Lung microvascular endothelial cell (primary cell): ENCODE measurements around the gene SPSB3. TPM values are rescaled to one million over a fixed set of nuclear protein-coding genes. Genes with fewer than 3 reads are reported as not detected.
"Not testable (repeated sequence)": the region's sequence is repeated elsewhere in the genome, so short reads cannot be mapped to it uniquely, and the experiment has no call there.

Source experiments
- DNase-seq, 2 donors: peaks; one replicate each; pipeline versions ENCODE4 v3.0.0 to v3.0.0-alpha.2; 2010; ENCODE audit warnings: low read depth in 2 of 2
- total RNA-seq: library from RNA; depleted of rRNA; stranded (reverse); fragments of >200 nt; gene quantifications from 2 replicates; pipeline ENCODE4 v1.2.1, GENCODE V29; 2014

SPSB3 gene
- total RNA-seq, 1 donor from 2014 or later, result 49.8 TPM

GRCh38 chr16:1743376-1744337 is 38.7 kb downstream of the SPSB3 start:
- DNase-seq, result no peak

- DNase-seq, result no peak
These were observed 40.7 kb downstream of the SPSB3 start for GRCh38 chr16:1741553-1742165.

GRCh38 chr16:1740781-1741490 is 41.4 kb downstream of the SPSB3 start:
- DNase-seq, result no peak

- DNase-seq, result no peak
These were observed 42.1 kb downstream of the SPSB3 start for GRCh38 chr16:1740234-1740633.

- no peak for DNase-seq
These were observed 47.6 kb downstream of the SPSB3 start for GRCh38 chr16:1734816-1735215.

GRCh38 chr16:1734123-1734522 is 48.2 kb downstream of the SPSB3 start:
- no peak for DNase-seq

GRCh38 chr16:1732551-1732987 is 49.8 kb downstream of the SPSB3 start:
- not testable (repeated sequence) for DNase-seq

- no peak for DNase-seq
These were observed 50.3 kb downstream of the SPSB3 start for GRCh38 chr16:1732071-1732470.

GRCh38 chr16:1731603-1732002 is 50.8 kb downstream of the SPSB3 start:
- no peak for DNase-seq

GRCh38 chr16:1731073-1731472 is 51.3 kb downstream of the SPSB3 start:
- no peak for DNase-seq

GRCh38 chr16:1729445-1729844 is 52.9 kb downstream of the SPSB3 start:
- DNase-seq, result no peak

- DNase-seq, result no peak
These were observed 53.3 kb downstream of the SPSB3 start for GRCh38 chr16:1729026-1729425.

- no peak for DNase-seq
These were observed 54.4 kb downstream of the SPSB3 start for GRCh38 chr16:1727651-1728624.

Other genes with a start within 250 kb of the SPSB3 start
- 89.6 and 101 TPM in 2 replicates for gene TMEM204, start 248.9 kb downstream of the SPSB3 start, total RNA-seq
- gene IFT140, start 170.5 kb downstream of the SPSB3 start, total RNA-seq, result 10.7 and 17.5 TPM in 2 replicates
- 5.9 and 9.5 TPM in 2 replicates for gene CRAMP1, start 170.2 kb downstream of the SPSB3 start, total RNA-seq
- gene JPT2, start 104.3 kb downstream of the SPSB3 start, total RNA-seq, result 33.1 and 48.4 TPM in 2 replicates
- 12.4 and 22.0 TPM in 2 replicates for gene MAPK8IP3, start 76.4 kb downstream of the SPSB3 start, total RNA-seq
- gene NME3, start 11.0 kb downstream of the SPSB3 start, total RNA-seq, result 32.3 and 47.4 TPM in 2 replicates
- gene EME2, start 9.8 kb downstream of the SPSB3 start, total RNA-seq, result 2.4 and 4.0 TPM in 2 replicates
- 50.4 and 57.1 TPM in 2 replicates for gene MRPS34, start 9.4 kb downstream of the SPSB3 start, total RNA-seq
- gene NUBP2, start 389 bp upstream of the SPSB3 start, total RNA-seq, result 56.7 and 57.3 TPM in 2 replicates
- not detected in 2 replicates for gene IGFALS, start 11.1 kb upstream of the SPSB3 start, total RNA-seq
- 58.2 and 71.8 TPM in 2 replicates for gene HAGH, start 44.3 kb upstream of the SPSB3 start, total RNA-seq
- 74.3 and 81.7 TPM in 2 replicates for gene FAHD1, start 44.6 kb upstream of the SPSB3 start, total RNA-seq
- gene MEIOB, start 89.6 kb upstream of the SPSB3 start, total RNA-seq, result not detected in 2 replicates
- gene HS3ST6, start 135.8 kb upstream of the SPSB3 start, total RNA-seq, result not detected in 2 replicates
- gene MSRB1, start 160.6 kb upstream of the SPSB3 start, total RNA-seq, result 8.3 and 11.9 TPM in 2 replicates
- not detected in 2 replicates for gene RPL3L, start 172.1 kb upstream of the SPSB3 start, total RNA-seq
- 113 and 126 TPM in 2 replicates for gene NDUFB10, start 177.0 kb upstream of the SPSB3 start, total RNA-seq
- 2,011 and 3,024 TPM in 2 replicates for gene RPS2, start 182.3 kb upstream of the SPSB3 start, total RNA-seq
- not detected in 2 replicates for gene RNF151, start 184.3 kb upstream of the SPSB3 start, total RNA-seq
- 20.5 and 21.2 TPM in 2 replicates for gene TBL3, start 189.5 kb upstream of the SPSB3 start, total RNA-seq
- gene NOXO1, start 198.9 kb upstream of the SPSB3 start, total RNA-seq, result under 0.01 TPM in 2 replicates
- 8.1 and 8.5 TPM in 2 replicates for gene GFER, start 201.6 kb upstream of the SPSB3 start, total RNA-seq
- 0.40 and 2.0 TPM in 2 replicates for gene SYNGR3, start 207.4 kb upstream of the SPSB3 start, total RNA-seq
- gene ZNF598, start 227.2 kb upstream of the SPSB3 start, total RNA-seq, result 8.9 and 9.7 TPM in 2 replicates
- gene NPW, start 237.2 kb upstream of the SPSB3 start, total RNA-seq, result 0.44 and 0.60 TPM in 2 replicates
- gene NHERF2, start 244.3 kb upstream of the SPSB3 start, total RNA-seq, result 42.1 and 47.6 TPM in 2 replicates